ENCODE results near the gene CHRDL1.

GRCh38 chrX:110746014-110746413, 49.6 kb downstream of the CHRDL1 start:
- TF ChIP-seq CTCF (conservative IDR thresholded peaks at IDR 0.05; ENCODE audit: low read depth, low read length) (no peak), EZH2 (IDR thresholded peaks at IDR 0.05; ENCODE audit: low read length, unreplicated experiment) (no peak), EZH2phosphoT487 (IDR thresholded peaks at IDR 0.05; ENCODE audit: borderline replicate concordance, low read length) (no peak)

Measured in PC-3 (cell line).